SK-N-SH (cell line): ENCODE results near the gene SLC8A2. TPM values are rescaled to one million over a fixed set of nuclear protein-coding genes. Genes with fewer than 3 reads are reported as not detected.

Source experiments
- CTCF ChIA-PET: fragments of 300-600, 350-600 bp; formaldehyde crosslinking; extraction: SDS; loops from one replicate; lab custom pipeline; 2021; lab: Yijun Ruan, JAX
- POLR2A ChIA-PET: fragments of 350-600 bp; sonication (Branson Sonifier 250); formaldehyde crosslinking; extraction: SDS; loops from one replicate; lab custom pipeline; 2020; ENCODE audit warnings: antibody characterized with exemption, inconsistent platforms; lab: Yijun Ruan, JAX
- DNase-seq: peaks from one replicate; pipeline ENCODE4 v3.0.0; 2012
- H2AFZ ChIP-seq: fragments of 200-600 bp; sonication (generic); 2 replicates; pipeline ENCODE4 v1.8.1; 2016; ENCODE audit warnings: antibody characterized with exemption, mild to moderate bottlenecking, low read depth
- H3F3A ChIP-seq: fragments of 200-600 bp; sonication (generic); replicated peaks from 2 replicates; pipeline ENCODE3; 2016; ENCODE audit warnings: antibody characterized with exemption, mild to moderate bottlenecking; ENCODE audit not compliant: insufficient read depth
- H3K27ac ChIP-seq, 2 experiments: fragments of 200-500 bp in 1 of 2; fragments of 200-600 bp in 1 of 2; sonication (Bioruptor generic) in 1 of 2; sonication (generic), shearing (Covaris generic) in 1 of 2; 2 replicates each; pipeline versions ENCODE4 v1.5.1 to v1.6.1; 2014 to 2016; ENCODE audit warnings: low read depth in 2 of 2, inconsistent platforms in 1 of 2, low read length in 1 of 2, mild to moderate bottlenecking in 1 of 2, mixed read lengths in 1 of 2
- H3K27me3 ChIP-seq: fragments of 200-600 bp; sonication (generic), shearing (Covaris generic); 2 replicates; pipeline ENCODE4 v1.6.1; 2016; ENCODE audit warnings: mixed run types; ENCODE audit not compliant: insufficient read depth
- H3K36me3 ChIP-seq, 2 experiments: fragments of 200-500 bp in 1 of 2; fragments of 200-600 bp in 1 of 2; sonication (Bioruptor generic) in 1 of 2; sonication (generic) in 1 of 2; replicated peaks in 1 of 2; 2 replicates each; pipeline versions ENCODE3 to v1.5.1; 2014 to 2016; ENCODE audit warnings: low read length in 1 of 2, mild to moderate bottlenecking in 1 of 2; ENCODE audit not compliant: insufficient read depth in 2 of 2, control insufficient read depth in 1 of 2
- H3K4me1 ChIP-seq, 2 experiments: fragments of 200-500 bp in 1 of 2; fragments of 200-600 bp in 1 of 2; sonication (Bioruptor generic) in 1 of 2; sonication (generic), shearing (Covaris generic) in 1 of 2; 2 replicates each; pipeline versions ENCODE4 v1.5.1 to v1.6.1; 2014 to 2016; ENCODE audit warnings: low read depth in 1 of 2, low read length in 1 of 2, mixed run types in 1 of 2; ENCODE audit not compliant: insufficient read depth in 2 of 2, control insufficient read depth in 1 of 2
- H3K4me2 ChIP-seq: fragments of 200-600 bp; sonication (generic), shearing (Covaris generic); 2 replicates; pipeline ENCODE4 v1.6.1; 2017; ENCODE audit warnings: mixed run types
- H3K4me3 ChIP-seq, 2 experiments: fragments of 200-500 bp in 1 of 2; fragments of 200-600 bp in 1 of 2; sonication (Bioruptor generic) in 1 of 2; sonication (generic), shearing (Covaris generic) in 1 of 2; 2 replicates each; pipeline versions ENCODE4 v1.5.1 to v1.8.1; 2014 to 2016; ENCODE audit warnings: low read depth in 2 of 2, inconsistent platforms in 1 of 2, low read length in 1 of 2, mild to moderate bottlenecking in 1 of 2, mixed read lengths in 1 of 2, moderate library complexity in 1 of 2
- H3K79me2 ChIP-seq: fragments of 200-600 bp; sonication (generic); 2 replicates; pipeline ENCODE4 v1.8.1; 2017; ENCODE audit warnings: mild to moderate bottlenecking; ENCODE audit not compliant: insufficient read depth
- H3K9ac ChIP-seq: fragments of 200-600 bp; sonication (generic); 2 replicates; pipeline ENCODE4 v1.6.1; 2017; ENCODE audit warnings: mixed run types
- H3K9me2 ChIP-seq: fragments of 200-600 bp; sonication (generic); 2 replicates; pipeline ENCODE4 v1.6.1; 2017; ENCODE audit warnings: mixed run types
- H3K9me3 ChIP-seq: fragments of 200-600 bp; sonication (generic); 2 replicates; pipeline ENCODE4 v1.6.1; 2017; ENCODE audit warnings: mixed run types, mild to moderate bottlenecking, moderate library complexity
- H4K20me1 ChIP-seq: fragments of 200-600 bp; sonication (generic); 2 replicates; pipeline ENCODE4 v1.6.1; 2017; ENCODE audit warnings: mild to moderate bottlenecking, mixed run types; ENCODE audit not compliant: insufficient read depth
- CHD2 ChIP-seq: fragments of 150-350 bp; IDR thresholded peaks from 2 replicates; pipeline ENCODE4 v1.6.1; 2018; ENCODE audit warnings: low read length; ENCODE audit not compliant: partially characterized antibody
- ELF1 ChIP-seq: IDR thresholded peaks from 2 replicates; pipeline ENCODE4 v1.4.0; 2012
- EP300 ChIP-seq, 2 experiments: IDR thresholded peaks; 2 replicates each; pipeline versions ENCODE4 v1.4.0 to v1.6.1; 2012; ENCODE audit warnings: borderline replicate concordance in 1 of 2, low read depth in 1 of 2, low read length in 1 of 2
- FOSL2 ChIP-seq: IDR thresholded peaks from 2 replicates; pipeline ENCODE4 v1.4.0; 2012; ENCODE audit warnings: low read depth, mild to moderate bottlenecking, moderate library complexity, borderline replicate concordance
- GATA2 ChIP-seq: sonication (generic); formaldehyde crosslinking; IDR thresholded peaks from 2 replicates; pipeline ENCODE4 v1.5.0; 2020; ENCODE audit warnings: mild to moderate bottlenecking, missing genetic modification reagents
- JUND ChIP-seq: IDR thresholded peaks from 2 replicates; pipeline ENCODE4 v1.4.0; 2012
- MEF2A ChIP-seq: IDR thresholded peaks from 2 replicates; pipeline ENCODE4 v1.4.0; 2012; ENCODE audit warnings: low read depth, borderline replicate concordance
- NRF1 ChIP-seq: IDR thresholded peaks from 2 replicates; pipeline ENCODE4 v1.6.1; 2012; ENCODE audit warnings: low read depth, mild to moderate bottlenecking, low read length
- RAD21 ChIP-seq: IDR thresholded peaks from 2 replicates; pipeline ENCODE4 v1.6.1; 2012; ENCODE audit warnings: mild to moderate bottlenecking, low read length
- RFX5 ChIP-seq: IDR thresholded peaks from 2 replicates; pipeline ENCODE4 v1.6.1; 2012; ENCODE audit warnings: mild to moderate bottlenecking, improper control_type of control experiment, low read length
- SMC3 ChIP-seq: IDR thresholded peaks from 2 replicates; pipeline ENCODE4 v1.6.1; 2012; ENCODE audit warnings: low read depth, low read length, improper control_type of control experiment
- TCF12 ChIP-seq: IDR thresholded peaks from 2 replicates; pipeline ENCODE4 v1.4.0; 2012
- USF2 ChIP-seq: fragments of 150-350 bp; IDR thresholded peaks from 2 replicates; pipeline ENCODE4 v1.6.1; 2017; ENCODE audit warnings: antibody characterized with exemption, low read length, low read depth, borderline replicate concordance
- ZBTB33 ChIP-seq: IDR thresholded peaks from 2 replicates; pipeline ENCODE4 v1.4.0; 2012; ENCODE audit warnings: low read depth, borderline replicate concordance
- WGBS: methylation state at CpG from one replicate; pipeline ENCODE4 v1.1.6; 2017; ENCODE audit warnings: low lambda C conversion rate; 5-methylcytosine and 5-hydroxymethylcytosine counted together
- polyA plus RNA-seq, 3 experiments: library from polyadenylated mRNA; depleted of rRNA; stranded (reverse); fragments of >200 nt; gene quantifications; 2 replicates each; pipeline ENCODE4 v1.2.3, GENCODE V29; 2012
- TF ChIP-seq, protein P1 (sequence below): IDR thresholded peaks from 2 replicates; pipeline ENCODE4 v1.4.0; 2012; ENCODE audit warnings: low read depth, borderline replicate concordance
- TF ChIP-seq, protein P2 (sequence below): IDR thresholded peaks from 2 replicates; pipeline ENCODE4 v1.4.0; 2012; ENCODE audit warnings: low read depth

Gene SLC8A2
- polyA plus RNA-seq, 1 of the 3 experiments (the other 2 are of a cell fraction): 0.58 TPM

- POLR2A ChIA-PET: no interaction called here
- WGBS: 80% methylated on average over 5 of the region's 5 CpGs
Measured at GRCh38 chr19:47461876-47462275, 9.8 kb downstream of the SLC8A2 start.

DNA sequence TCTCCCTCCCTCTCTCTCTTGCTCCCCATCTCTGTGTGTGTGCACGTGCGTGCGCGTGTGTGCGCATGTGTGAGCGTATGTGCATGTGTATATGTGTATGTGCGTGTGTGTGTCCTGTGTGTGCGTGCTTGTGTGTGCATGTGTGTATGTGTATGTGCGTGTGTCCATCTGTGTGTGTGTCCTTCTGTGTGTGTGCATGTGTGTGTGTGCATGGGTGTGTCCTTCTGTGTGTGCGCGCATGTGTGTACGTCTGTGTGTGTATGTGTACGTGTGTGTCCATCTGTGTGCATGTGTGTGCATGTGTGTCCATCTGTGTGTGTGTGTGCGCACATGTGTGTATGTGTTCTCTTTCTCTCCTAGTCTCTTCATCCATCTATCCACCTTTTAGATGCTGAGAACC is 12.2 kb downstream of the SLC8A2 start:
- H3K79me2 ChIP-seq: no peaks in the 10 kb centered on the region
- H3K27ac ChIP-seq: no peak overlapping the region
- H2AFZ ChIP-seq: no peak overlapping the region
- ChIA-PET CTCF (interaction anchor here (1.0 to 1.1 kb wide), 2 partner anchors 9 to 23 kb away, joined by 3 read pairs; no protein-coding TSS in a partner anchor), POLR2A (no interaction called here)
- DNase-seq: no peak
- WGBS: 85% methylated on average over 14 of the region's 14 CpGs
- no peaks in the 10 kb centered on the region for H3K9me2 ChIP-seq
- no peaks in the 10 kb centered on the region for H3K4me1 ChIP-seq
- H3K4me2 ChIP-seq: no peak overlapping the region
- H3K9ac ChIP-seq: no peak overlapping the region
- H3K36me3 ChIP-seq: no peaks in the 10 kb centered on the region
- H3K9me3 ChIP-seq: no peaks in the 10 kb centered on the region
- H3K27me3 ChIP-seq: no peaks in the 10 kb centered on the region; the same call in 1 of the 2 replicates
- no peaks in the 10 kb centered on the region for H3F3A ChIP-seq
- no peak overlapping the region for H3K4me3 ChIP-seq
- no peaks in the 10 kb centered on the region for H4K20me1 ChIP-seq
- TF ChIP-seq EP300 (IDR thresholded peaks at IDR 0.05; ENCODE audit: borderline replicate concordance in 1 of 2, low read depth in 1 of 2, low read length in 1 of 2): no peak
- TF ChIP-seq, protein P1, sequence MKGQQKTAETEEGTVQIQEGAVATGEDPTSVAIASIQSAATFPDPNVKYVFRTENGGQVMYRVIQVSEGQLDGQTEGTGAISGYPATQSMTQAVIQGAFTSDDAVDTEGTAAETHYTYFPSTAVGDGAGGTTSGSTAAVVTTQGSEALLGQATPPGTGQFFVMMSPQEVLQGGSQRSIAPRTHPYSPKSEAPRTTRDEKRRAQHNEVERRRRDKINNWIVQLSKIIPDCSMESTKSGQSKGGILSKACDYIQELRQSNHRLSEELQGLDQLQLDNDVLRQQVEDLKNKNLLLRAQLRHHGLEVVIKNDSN: no peak
- TF ChIP-seq ZBTB33: no peak
- TF ChIP-seq NRF1: no peak
- TF ChIP-seq RAD21: no peak
- no peak for TF ChIP-seq SMC3
- no peak for TF ChIP-seq GATA2 (CRISPR knock-in tag)
- TF ChIP-seq CHD2: no peak
- TF ChIP-seq FOSL2: no peak
- TF ChIP-seq TCF12: no peak

More at GRCh38 chr19:47461876-47462275, 9.8 kb downstream of the SLC8A2 start:
- no peaks in the 10 kb centered on the region for H3K9me3 ChIP-seq
- H4K20me1 ChIP-seq: no peaks in the 10 kb centered on the region
- no peaks in the 10 kb centered on the region; a peak in 1 of 4 replicates for H3K4me1 ChIP-seq
- no peak overlapping the region for H3K9ac ChIP-seq
- no peaks in the 10 kb centered on the region for H3K79me2 ChIP-seq
- no peaks in the 10 kb centered on the region for H3F3A ChIP-seq
- CTCF ChIA-PET: interaction anchor here (1.3 kb wide), 1 partner anchor 25 kb away, joined by 4 read pairs; no protein-coding TSS in a partner anchor
- no peak for DNase-seq
- no peak overlapping the region for H2AFZ ChIP-seq
- no peak for TF ChIP-seq ZBTB33
- no peak for TF ChIP-seq RFX5
- no peak for TF ChIP-seq USF2
- TF ChIP-seq ELF1: no peak
- no peak for TF ChIP-seq GATA2 (CRISPR knock-in tag)
- TF ChIP-seq FOSL2: no peak
- TF ChIP-seq, protein P2, sequence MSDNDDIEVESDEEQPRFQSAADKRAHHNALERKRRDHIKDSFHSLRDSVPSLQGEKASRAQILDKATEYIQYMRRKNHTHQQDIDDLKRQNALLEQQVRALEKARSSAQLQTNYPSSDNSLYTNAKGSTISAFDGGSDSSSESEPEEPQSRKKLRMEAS: no peak
- TF ChIP-seq TCF12: no peak
- TF ChIP-seq MEF2A: no peak
- no peak for TF ChIP-seq RAD21
- TF ChIP-seq JUND: no peak
- no peak for TF ChIP-seq NRF1
- no peaks in the 10 kb centered on the region for H3K9me2 ChIP-seq
- H3K36me3 ChIP-seq: no peaks in the 10 kb centered on the region
- H3K27ac ChIP-seq: no peak overlapping the region
- no peaks in the 10 kb centered on the region; the same call in 1 of the 2 replicates for H3K27me3 ChIP-seq
- H3K4me3 ChIP-seq: no peak overlapping the region
- no peak overlapping the region for H3K4me2 ChIP-seq
